Measurements from ENCODE around the gene HSD17B3.
"Not testable (repeated sequence)": the region's sequence is repeated elsewhere in the genome, so short reads cannot be mapped to it uniquely, and the experiment has no call there.

The HSD17B3 gene

GRCh38 chr9:96323169-96323568 is 21.2 kb upstream of the HSD17B3 start:
- Histone ChIP-seq H2AFZ (ENCODE audit: low read depth, low read length) (no peak overlapping the region), H3K4me1 (ENCODE audit: low read length) (peaks cover 10% of the 10 kb centered on the region), H4K20me1 (ENCODE audit: insufficient read depth, low read length) (no peaks in the 10 kb centered on the region), H3K79me2 (ENCODE audit: low read length) (no peaks in the 10 kb centered on the region), H3K27me3 (ENCODE audit: low read depth, low read length) (no peaks in the 10 kb centered on the region), H3K4me2 (ENCODE audit: low read length) (no peak overlapping the region), H3K9me3 (ENCODE audit: insufficient read depth, low read length) (no peaks in the 10 kb centered on the region), H3K9ac (ENCODE audit: low read length) (no peak overlapping the region), H3K4me3 (ENCODE audit: low read length) (no peak overlapping the region), H3K36me3 (replicated peaks; ENCODE audit: low read depth, low read length) (no peaks in the 10 kb centered on the region), H3K27ac (ENCODE audit: low read length) (no peak overlapping the region)
- TF ChIP-seq EZH2phosphoT487 (IDR thresholded peaks at IDR 0.05; ENCODE audit: low read depth) (no peak), CTCF (IDR thresholded peaks at IDR 0.05; ENCODE audit: low read depth, low read length) (no peak)

- not testable (repeated sequence) for H3K27me3 ChIP-seq (ENCODE audit: low read depth, low read length); H4K20me1 ChIP-seq (ENCODE audit: insufficient read depth, low read length)
These were observed 20.8 kb upstream of the HSD17B3 start for GRCh38 chr9:96322736-96323135.

GRCh38 chr9:96322210-96322609 is 20.2 kb upstream of the HSD17B3 start:
- not testable (repeated sequence) for H3K79me2 ChIP-seq (ENCODE audit: low read length); H3K27me3 ChIP-seq (ENCODE audit: low read depth, low read length); H2AFZ ChIP-seq (ENCODE audit: low read depth, low read length); H3K9me3 ChIP-seq (ENCODE audit: insufficient read depth, low read length); H3K27ac ChIP-seq (ENCODE audit: low read length); H3K9ac ChIP-seq (ENCODE audit: low read length); H3K36me3 ChIP-seq (replicated peaks; ENCODE audit: low read depth, low read length); H3K4me3 ChIP-seq (ENCODE audit: low read length); H4K20me1 ChIP-seq (ENCODE audit: insufficient read depth, low read length); H3K4me2 ChIP-seq (ENCODE audit: low read length)
- peaks cover 10% of the 10 kb centered on the region for H3K4me1 ChIP-seq (ENCODE audit: low read length)

More at GRCh38 chr9:96322736-96323135, 20.8 kb upstream of the HSD17B3 start:
- H3K27ac ChIP-seq (ENCODE audit: low read length); H3K4me3 ChIP-seq (ENCODE audit: low read length); H3K36me3 ChIP-seq (replicated peaks; ENCODE audit: low read depth, low read length); H3K79me2 ChIP-seq (ENCODE audit: low read length); H3K9me3 ChIP-seq (ENCODE audit: insufficient read depth, low read length); H3K9ac ChIP-seq (ENCODE audit: low read length); H3K4me2 ChIP-seq (ENCODE audit: low read length); H2AFZ ChIP-seq (ENCODE audit: low read depth, low read length): not testable (repeated sequence)
- H3K4me1 ChIP-seq (ENCODE audit: low read length): peaks cover 10% of the 10 kb centered on the region

GRCh38 chr9:96321515-96321914 is 19.5 kb upstream of the HSD17B3 start:
- H3K79me2 ChIP-seq (ENCODE audit: low read length): no peaks in the 10 kb centered on the region
- H2AFZ ChIP-seq (ENCODE audit: low read depth, low read length): no peak overlapping the region
- no peaks in the 10 kb centered on the region for H3K27me3 ChIP-seq (ENCODE audit: low read depth, low read length)
- no peak overlapping the region for H3K4me2 ChIP-seq (ENCODE audit: low read length)
- no peak overlapping the region for H3K27ac ChIP-seq (ENCODE audit: low read length)
- no peak overlapping the region for H3K9ac ChIP-seq (ENCODE audit: low read length)
- TF ChIP-seq EZH2phosphoT487 (IDR thresholded peaks at IDR 0.05; ENCODE audit: low read depth) (no peak), CTCF (IDR thresholded peaks at IDR 0.05; ENCODE audit: low read depth, low read length) (no peak)
- no peaks in the 10 kb centered on the region for H3K9me3 ChIP-seq (ENCODE audit: insufficient read depth, low read length)
- H3K4me1 ChIP-seq (ENCODE audit: low read length): peaks cover 10% of the 10 kb centered on the region
- H4K20me1 ChIP-seq (ENCODE audit: insufficient read depth, low read length): no peaks in the 10 kb centered on the region
- no peak overlapping the region for H3K4me3 ChIP-seq (ENCODE audit: low read length)
- H3K36me3 ChIP-seq (replicated peaks; ENCODE audit: low read depth, low read length): no peaks in the 10 kb centered on the region

GRCh38 chr9:96320749-96321280 is 18.8 kb upstream of the HSD17B3 start:
- no peak overlapping the region for H3K4me2 ChIP-seq (ENCODE audit: low read length)
- no peaks in the 10 kb centered on the region for H3K36me3 ChIP-seq (replicated peaks; ENCODE audit: low read depth, low read length)
- peaks cover 10% of the 10 kb centered on the region for H3K4me1 ChIP-seq (ENCODE audit: low read length)
- no peaks in the 10 kb centered on the region for H3K9me3 ChIP-seq (ENCODE audit: insufficient read depth, low read length)
- no peak overlapping the region for H3K27ac ChIP-seq (ENCODE audit: low read length)
- H2AFZ ChIP-seq (ENCODE audit: low read depth, low read length): no peak overlapping the region
- TF ChIP-seq EZH2phosphoT487 (IDR thresholded peaks at IDR 0.05; ENCODE audit: low read depth) (no peak), CTCF (IDR thresholded peaks at IDR 0.05; ENCODE audit: low read depth, low read length) (peak; percentile 8)
- H3K9ac ChIP-seq (ENCODE audit: low read length): no peak overlapping the region
- H3K4me3 ChIP-seq (ENCODE audit: low read length): no peak overlapping the region
- H3K79me2 ChIP-seq (ENCODE audit: low read length): no peaks in the 10 kb centered on the region
- no peaks in the 10 kb centered on the region for H3K27me3 ChIP-seq (ENCODE audit: low read depth, low read length)
- no peaks in the 10 kb centered on the region for H4K20me1 ChIP-seq (ENCODE audit: insufficient read depth, low read length)

Data from OCI-LY3 (cell line).